GM19025 (cell line): Measurements from ENCODE around the gene NLRP6.
"Not testable (repeated sequence)": the region's sequence is repeated elsewhere in the genome, so short reads cannot be mapped to it uniquely, and the experiment has no call there.

Experiments
- ATAC-seq: cut with Tn5 transposase; IDR thresholded peaks from one replicate; pipeline ENCODE4 v1.9.1; 2021; ENCODE audit warnings: mild to moderate bottlenecking, low read depth, moderate library complexity; ENCODE audit not compliant: unreplicated experiment

NLRP6 gene

DNA sequence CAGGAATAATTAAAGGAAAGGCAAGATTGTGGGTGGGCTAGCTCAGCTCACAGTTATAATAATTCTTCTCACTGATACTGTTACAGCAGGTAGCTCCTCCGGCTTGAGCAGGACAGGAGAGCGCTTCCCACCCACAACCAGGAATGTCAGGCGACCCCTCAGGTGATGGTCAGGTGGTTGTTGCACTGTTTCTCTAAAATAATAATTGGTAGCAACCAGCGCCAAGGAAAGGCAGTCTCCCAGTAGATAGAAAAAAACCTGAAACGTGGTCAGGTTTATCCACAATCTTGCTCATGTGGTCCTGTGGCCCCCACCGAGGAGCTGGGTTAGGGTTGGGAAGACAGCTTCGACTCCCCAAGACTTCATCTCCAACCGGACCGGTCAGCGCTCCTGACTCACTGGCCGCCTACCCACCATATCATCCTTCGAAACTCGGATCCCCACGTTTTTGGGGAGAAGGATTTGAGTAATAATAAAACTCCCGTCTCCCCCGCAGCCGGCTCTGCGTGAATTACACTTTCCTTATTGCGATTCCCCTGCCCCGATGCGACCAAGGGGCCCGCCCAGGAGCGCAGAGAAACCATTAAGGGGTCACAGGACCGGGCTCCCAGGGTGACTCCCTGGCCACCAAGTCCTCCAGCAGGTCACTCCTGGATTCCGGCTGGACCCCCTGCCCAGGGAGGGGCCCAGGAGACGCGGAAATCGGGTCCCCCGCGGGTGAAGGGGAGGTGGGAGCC, 39.6 kb downstream of the NLRP6 start:
- not testable (repeated sequence) for ATAC-seq

DNA sequence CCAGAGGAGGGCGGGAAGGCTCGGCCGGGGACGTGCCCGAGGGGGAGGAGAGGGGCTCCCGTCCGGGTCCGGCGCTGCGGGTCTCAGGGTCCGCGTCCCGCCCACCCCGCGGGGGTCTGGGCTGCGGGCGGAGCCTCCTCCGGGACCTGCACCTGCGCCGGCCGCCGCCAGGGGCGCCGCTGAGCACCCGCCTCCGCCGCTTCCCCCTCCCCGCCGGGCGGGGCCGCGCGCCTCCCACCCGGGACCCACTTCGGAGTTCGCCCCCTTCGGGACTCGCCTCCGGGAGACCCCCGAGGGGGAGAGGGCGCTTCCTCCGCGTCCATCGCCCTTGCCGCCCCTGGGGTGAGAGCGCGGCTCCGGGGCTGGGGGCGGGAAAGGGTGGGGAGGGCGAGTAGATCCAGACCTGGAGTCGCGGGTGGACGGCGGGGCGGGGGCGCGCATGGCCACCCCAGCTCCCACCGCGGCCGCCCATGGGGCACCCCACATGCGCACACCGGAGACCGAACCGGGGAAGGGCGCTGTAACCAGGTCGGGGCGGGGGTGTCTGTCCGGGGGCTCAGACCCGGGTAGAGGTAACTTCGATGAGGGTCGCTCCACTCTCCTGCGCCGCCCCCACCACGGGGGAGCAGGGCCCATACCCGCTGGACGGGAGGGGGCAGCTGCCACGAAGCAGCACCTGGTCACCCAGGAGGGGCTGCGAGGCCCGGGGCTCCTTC, 40.4 kb downstream of the NLRP6 start:
- not testable (repeated sequence) for ATAC-seq

DNA sequence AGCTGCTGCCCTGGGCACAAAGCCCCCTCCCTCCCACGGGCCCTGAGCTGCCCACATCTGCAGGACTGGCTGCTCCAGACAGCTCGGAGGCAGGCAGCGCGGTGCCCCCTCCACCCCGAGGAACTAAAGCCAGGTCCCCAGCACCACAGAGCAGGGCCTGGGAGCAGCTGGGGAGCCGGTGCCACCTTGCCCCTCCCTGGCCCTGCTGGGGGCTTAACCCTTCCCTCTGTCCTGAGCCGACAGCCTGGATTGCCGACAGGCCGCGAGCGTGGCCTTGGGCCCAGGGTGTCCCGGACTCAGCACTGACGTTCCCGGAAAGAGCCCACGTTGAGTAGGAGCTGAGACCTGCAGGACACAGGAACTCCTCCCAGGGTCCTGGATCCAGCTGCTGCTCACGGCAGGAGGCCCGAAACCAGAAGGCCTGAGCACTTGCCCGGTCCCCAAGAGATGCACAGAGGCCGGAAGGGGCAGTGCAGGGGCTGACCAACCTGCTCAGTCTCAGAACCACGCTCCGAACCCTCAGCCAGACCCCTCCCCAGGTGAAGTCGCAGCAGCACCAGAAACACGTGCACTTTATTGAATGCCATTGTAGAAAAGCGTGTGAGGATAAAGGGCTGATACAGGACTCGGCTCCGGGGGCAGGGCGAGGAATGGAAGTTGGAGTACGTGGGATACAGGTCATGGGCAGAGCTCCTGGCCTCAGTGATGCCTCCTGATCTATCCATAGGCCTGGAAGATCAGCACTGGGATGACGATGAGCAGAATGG, 41.1 kb downstream of the NLRP6 start:
- not testable (repeated sequence) for ATAC-seq

DNA sequence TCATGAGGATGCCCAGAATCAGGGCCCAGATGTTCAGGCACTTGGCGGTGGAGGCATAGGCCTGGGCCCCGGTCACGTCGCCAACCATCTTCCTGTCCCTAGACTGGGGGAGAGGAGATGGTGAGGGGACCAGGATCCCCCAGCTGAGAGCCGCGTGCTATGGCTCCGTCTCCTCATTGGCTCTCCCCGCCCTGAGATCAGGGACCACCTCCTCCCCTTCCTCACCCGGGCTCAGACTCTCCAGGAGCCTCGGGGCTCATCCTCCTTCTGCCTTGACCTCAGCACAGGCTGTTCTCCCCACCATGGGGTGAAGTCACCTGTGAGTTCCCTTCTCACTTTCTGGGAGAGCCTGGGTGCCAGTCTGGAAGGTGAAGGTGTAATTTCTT, 41.7 kb downstream of the NLRP6 start:
- not testable (repeated sequence) for ATAC-seq

DNA sequence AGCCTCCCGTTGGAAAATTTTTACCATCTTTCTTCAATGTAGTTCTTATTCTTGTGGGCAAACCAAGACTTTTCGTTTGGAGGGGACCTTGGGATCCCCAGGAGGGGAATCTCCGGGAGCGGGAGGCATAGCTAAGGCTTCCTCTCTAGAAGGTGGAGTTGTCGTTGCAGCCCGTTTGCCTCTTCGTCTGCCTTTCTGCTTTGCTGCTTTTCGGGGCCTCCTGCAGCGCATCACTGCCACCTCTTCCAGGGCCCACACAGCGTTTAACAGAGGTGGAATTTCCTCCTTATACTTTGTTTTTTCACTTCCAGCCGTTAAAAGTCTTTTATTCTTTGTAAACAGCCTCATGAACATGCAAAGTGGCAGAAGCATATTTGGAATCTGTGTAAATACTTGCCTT, 45.9 kb downstream of the NLRP6 start:
- ATAC-seq, result no peak

DNA sequence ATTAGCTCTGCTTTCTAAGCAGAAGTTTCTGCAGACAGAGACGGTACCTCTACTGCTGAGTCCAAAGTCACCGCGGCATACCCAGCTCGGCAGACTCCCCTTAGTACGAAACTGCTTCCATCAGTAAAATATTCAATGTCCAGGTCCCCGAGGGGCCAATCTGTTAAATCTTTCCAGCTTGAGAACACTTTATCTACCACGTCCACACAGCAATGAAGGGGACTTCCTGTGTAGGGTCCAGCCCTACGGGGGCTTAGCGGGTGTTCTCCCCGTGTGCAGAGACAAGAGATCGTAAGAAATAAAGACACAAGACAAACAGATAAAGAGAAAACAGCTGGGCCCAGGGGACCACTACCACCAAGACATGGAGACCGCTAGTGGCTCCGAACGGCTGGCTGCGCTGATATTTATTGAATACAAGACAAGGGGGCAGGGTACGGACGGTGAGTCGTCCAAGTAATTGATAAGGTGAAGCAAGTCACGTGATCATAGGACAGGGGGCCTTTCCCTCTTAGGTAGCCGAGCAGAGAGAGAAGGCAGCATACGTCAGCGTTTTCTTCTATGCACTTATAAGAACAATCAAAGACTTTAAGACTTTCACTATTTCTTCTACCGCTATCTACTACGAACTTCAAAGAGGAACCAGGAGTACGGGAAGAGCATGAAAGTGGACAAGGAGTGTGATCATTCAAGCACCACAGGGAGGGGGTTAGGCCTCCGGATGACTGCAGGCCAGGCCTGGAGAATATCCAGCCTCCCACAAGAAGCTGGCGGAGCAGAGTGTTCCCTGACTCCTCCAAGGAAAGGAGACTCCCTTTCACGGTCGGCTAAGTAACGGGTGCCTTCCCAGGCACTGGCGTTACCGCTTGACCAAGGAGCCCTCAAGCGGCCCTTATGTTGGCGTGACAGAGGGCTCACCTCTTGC, 46.6 kb downstream of the NLRP6 start:
- ATAC-seq, result not testable (repeated sequence)

DNA sequence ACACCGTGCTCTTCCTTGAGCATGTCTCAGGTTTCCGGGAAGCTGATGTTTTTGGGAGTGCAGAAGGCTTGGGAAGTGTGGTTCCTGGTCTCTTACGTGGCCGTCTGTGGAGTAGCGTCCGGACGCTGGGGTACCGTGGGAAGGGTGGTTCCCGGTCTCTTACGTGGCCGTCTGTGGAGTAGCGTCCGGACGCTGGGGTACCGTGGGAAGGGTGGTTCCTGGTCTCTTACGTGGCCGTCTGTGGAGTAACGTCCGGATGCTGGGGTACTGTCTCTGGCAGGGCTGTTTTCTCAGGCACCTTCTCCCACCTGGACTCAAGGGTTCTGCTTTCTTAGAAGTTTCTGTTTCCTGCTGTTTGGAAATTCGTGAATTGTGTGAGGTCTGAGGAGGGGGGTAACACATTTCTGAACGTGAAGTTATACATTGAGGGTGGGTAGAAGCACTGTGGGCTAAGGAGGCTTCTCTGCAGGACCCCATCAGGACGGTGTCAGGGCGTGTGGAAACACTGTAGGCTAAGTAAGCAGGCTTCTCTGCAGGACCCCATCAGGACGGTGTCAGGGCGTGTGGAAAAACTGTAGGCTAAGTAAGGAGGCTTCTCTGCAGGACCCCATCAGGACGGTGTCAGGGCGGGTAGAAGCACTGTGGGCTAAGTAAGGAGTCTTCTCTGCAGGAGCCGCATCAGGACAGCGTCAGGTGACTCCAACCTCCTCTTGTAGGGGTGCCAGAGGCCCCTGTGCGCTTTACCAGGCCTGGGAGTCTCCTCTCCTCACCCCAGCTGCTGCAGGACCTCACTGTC, 47.8 kb downstream of the NLRP6 start:
- ATAC-seq, result no peak

DNA sequence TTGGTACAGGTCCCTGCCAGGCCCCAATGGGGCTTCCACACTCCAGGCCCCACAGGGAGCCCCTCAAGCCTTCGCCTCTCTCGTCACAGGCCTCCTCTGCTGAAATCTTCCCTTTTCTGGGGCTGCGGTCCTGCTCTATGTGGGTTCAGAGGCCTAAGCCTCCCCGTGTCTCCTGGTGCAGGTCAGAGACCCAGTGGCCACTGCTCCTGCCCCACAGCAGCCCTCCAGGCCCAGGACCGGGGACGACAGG, 48.3 kb downstream of the NLRP6 start:
- no peak for ATAC-seq

DNA sequence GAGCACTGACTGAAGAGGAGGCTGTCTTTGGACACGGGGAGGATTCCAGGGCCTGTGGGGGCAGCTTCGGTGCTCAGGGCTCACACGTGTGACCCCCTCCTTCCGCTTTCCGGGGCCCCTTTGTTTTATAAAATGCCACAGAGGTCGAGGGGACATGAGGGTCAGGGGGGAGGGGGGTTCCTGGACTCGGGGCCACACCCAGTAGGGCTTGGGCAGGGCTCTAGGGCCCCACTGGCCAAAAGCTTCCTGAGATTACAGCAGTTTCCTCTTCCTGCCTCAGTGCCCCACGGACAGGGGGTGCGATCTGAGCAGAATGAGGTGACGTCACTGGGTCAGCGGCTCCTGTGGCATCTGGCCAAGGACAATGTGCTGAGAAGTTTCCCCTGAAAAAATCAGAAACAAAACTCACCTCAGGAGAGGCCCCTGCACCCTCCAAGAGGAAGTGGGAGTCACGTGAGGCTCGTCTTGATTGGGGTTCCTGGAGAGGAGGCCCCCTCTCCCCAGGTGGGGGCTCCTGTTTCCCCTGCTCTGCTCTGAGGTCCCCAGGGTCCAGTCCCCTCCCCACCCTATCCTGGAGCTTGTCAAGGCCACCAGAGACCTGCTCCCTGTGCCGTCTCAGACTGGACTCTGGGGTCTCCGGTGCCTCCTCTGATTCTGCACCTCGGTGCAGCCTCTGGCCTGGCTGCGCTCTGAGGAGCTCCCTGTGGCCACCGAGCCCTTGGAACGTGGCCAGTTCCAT, 48.8 kb downstream of the NLRP6 start:
- peak; percentile 62 for ATAC-seq

DNA sequence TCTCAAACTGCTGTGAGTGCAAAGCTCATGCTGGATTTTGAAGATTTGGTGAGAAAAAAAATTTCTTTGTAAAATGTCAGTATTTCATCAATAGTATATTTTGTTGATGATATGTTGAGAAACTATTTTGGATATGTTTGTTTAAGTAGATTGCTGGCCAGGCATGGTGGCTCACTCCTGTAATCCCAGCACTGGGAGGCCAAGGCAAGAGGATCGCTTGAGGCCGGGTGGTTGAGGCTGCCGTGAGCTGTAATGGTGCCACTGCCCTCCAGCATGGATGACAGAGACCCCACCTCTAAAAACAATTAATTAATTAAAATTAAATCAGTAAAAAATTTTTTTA, 49.3 kb downstream of the NLRP6 start:
- ATAC-seq, result no peak

DNA sequence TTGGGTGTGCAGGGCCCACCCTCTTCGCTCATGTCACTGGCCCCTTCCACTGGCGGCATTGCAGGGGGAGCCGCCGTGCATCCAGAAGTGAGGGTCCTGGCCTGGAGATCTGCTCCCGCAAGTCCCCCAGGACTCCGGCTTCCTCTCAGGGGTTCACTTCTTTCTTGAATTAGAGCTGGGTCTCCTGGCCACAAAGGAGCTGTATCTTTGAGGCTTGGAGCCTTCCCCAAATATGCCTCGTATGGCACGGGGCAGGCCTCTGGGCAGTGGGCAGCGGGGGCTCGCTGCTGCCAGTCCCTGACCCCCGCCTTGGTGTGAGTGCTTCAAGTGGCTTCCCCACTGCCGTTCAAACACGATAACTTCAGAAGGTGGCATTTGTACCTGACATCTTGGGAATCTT, 49.8 kb downstream of the NLRP6 start:
- no peak for ATAC-seq

DNA sequence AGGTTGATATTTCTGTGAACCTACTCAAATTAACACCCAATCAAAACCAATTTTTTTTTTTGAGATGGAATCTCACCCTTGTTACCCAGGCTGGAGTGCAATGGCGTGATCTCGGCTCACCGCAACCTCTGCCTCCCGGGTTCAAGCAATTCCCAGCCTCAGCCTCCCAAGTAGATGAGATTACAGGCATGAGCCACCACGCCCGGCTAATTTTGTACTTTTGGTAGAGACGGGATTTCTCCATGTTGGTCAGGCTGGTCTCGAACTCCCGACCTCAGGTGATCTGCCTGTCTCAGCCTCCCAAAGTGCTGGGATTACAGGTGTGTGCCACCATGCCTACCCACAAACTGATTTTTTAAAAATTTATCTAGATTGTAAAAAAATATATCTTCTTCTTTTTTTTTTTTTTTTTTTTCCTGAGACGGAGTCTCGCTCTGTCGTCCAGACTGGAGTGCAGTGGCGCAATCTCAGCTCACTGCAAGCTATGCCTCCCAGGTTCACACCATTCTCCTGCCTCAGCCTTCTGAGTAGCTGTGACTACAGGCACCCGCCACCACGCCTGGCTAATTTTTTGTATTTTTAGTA, 50.4 kb downstream of the NLRP6 start:
- not testable (repeated sequence) for ATAC-seq

DNA sequence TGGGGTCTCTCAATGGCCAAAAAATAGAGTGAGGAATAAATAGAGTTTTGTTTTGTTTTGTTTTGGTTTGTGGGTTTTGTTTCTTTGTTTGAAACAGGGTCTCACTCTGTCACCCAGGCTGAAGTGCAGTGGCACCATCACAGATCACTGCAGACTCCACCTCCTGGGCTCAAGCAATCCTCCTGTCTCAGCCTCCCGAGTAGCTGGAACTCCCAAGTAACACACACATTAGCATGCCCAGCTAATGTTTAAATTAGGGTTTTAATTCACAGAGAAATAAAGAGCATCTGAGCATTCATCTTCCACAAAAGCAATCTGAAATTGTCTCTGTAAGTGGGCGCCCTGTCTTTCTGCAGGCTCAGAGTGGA, 51.7 kb downstream of the NLRP6 start:
- no peak for ATAC-seq

DNA sequence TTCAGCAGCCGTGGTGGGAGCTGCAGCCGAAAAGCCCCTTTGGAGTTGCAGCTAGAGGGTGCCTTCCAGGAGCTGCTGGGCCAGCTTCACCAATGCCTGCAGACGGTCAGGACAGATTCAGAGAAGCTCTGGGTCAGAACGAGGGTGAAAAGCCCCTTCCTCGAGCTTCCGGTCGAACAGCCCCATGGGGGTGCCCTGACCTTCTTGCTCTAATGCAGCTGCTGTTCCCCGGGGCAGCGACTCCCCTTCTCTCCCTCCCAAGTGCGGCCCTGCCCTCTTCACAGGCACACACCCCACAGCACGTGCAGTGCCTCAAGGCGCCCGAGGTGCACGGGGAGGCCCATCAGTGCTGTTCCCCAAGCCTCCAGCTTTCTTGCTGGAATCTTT, 52.1 kb downstream of the NLRP6 start:
- no peak for ATAC-seq

DNA sequence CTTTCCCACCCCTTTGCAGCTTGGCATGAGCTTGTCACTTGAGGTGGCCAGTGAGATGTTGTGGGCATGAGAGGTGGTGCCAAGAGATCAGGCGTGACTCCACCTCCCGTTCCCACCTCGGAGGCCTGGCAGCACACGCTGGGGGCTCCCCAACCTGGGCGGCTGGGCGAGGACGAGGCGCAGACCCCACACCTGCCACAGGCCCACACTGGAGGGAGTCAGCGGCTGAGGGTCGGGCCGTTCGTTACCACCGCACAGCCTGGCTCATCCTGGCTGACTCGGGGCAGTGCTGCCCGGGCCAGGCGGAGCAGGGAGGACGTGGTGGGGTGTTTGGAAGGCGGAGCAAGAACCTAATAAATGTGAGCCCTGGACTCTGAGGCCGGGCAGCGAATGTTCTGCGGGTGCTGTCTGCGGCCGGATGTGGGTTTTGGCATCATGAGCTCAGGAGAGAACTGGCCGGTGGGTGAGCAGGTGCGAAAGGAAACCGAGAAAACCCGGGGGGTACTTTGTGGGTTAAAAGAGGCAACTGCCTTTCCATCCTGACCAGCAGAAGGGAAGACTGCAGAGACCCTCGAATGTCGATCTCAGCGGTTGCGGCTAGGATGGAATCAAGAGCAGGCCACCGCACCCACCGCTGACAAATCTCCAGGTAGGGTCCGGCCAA, 52.6 kb downstream of the NLRP6 start:
- ATAC-seq, result no peak

DNA sequence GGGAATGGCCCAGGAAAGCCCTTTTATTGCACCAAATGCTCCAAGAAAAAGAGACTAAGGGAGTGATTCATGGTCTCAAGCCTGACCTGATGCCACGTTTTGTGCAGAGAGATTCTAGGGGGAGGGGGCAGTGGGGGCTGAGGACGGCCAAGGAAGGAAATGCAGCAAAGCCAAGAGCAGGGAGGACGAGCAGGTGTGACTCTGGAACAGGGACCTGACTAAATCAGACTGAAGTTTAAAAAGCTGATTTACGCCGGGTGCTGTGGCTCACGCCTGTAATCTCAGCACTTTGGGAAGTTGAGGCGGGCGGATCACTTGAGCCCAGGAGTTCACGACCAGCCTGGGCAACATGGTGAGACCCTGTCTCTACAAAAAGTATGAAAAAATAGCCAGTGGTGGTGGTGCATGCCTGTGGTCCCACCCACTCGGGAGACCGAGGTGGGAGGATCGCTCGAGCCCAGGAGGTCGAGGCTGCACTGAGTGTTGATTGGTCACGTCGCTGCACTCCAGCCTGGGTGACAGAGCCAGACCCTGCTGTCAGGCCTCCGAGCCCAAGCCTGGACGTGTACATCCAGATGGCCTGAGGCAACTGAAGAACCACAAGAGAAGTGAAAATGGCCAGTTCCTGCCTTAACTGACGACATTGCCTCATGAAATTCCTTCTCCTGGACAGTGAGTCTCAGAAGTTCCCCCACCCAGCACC, 53.3 kb downstream of the NLRP6 start:
- no peak for ATAC-seq

DNA sequence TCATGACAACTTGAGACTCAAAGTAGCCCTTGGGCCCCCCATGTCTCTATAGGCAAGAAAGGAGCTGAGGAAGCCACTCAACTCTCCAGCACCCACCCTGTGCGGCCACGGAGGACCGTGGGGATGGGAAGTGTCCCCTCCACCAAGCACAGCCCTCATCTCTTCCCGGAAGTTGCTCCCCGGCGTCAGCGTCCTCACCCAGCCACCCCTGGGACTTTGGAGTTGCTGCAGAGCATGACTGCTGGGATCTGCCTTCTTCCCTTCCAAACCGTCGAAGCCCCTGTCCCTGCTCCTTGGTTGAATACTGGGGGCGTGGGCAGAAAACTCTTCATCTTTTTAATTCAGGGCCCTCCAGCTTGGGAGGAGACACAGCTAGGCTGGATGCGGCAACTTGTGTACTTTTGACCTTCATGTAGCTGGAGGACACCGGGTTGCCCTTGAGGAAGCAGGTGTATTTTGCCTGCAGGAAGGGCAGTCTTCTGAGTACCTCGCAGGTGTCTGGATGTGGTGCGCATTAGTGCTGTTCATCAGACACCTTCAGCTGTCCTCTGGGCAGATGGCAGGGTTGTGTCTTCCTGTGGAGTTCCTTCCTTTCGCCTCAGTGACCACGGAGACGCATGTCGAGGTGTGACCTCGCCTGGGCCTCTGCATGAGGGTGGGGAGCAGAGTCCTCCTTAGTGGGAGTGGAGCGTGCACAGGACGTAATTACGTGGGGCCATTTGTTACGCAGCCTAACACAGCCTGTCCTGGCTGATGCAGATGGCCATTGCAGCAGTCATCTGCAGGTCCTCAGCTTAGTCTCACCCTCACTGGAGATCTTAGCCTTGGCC, 54.7 kb downstream of the NLRP6 start:
- no peak for ATAC-seq
